Sigmoid colon (tissue), 7 donors: ENCODE measurements around the gene SMIM17. TPM values are rescaled to one million over a fixed set of nuclear protein-coding genes. Genes with fewer than 3 reads are reported as not detected.

Experiments used
- DNase-seq: peaks from one replicate; pipeline ENCODE4 v3.0.0-alpha.2; 2019
- H3K27ac ChIP-seq, 4 donors: fragments of 200-600 bp; sonication (generic); one replicate each; pipeline ENCODE4 v1.5.1; 2016 to 2019; ENCODE audit warnings: mild to moderate bottlenecking in 1 of 4
- H3K27me3 ChIP-seq, 3 donors: fragments of 200-600 bp; sonication (generic); one replicate each; pipeline ENCODE4 v1.5.1; 2019; ENCODE audit warnings: mild to moderate bottlenecking in 1 of 3
- H3K36me3 ChIP-seq, 4 donors: fragments of 200-600 bp; sonication (generic); one replicate each; pipeline ENCODE4 v1.5.1; 2016 to 2019
- H3K4me1 ChIP-seq, 4 donors: fragments of 200-600 bp; sonication (generic); one replicate each; pipeline ENCODE4 v1.5.1; 2017 to 2019
- H3K4me3 ChIP-seq, 4 donors: fragments of 200-600 bp; sonication (generic); one replicate each; pipeline ENCODE4 v1.5.1; 2017 to 2019; ENCODE audit warnings: mild to moderate bottlenecking in 2 of 4, moderate library complexity in 1 of 4
- H3K9me3 ChIP-seq, 4 donors: fragments of 200-600 bp in 3 of 4; sonication (generic) in 3 of 4; one replicate each; pipeline versions ENCODE4 v1.5.1 to v1.6.1; 2013 to 2019
- CTCF ChIP-seq, 4 experiments: fragments of 450-650 bp in 3 of 4; fragments of 200-600 bp in 1 of 4; IDR thresholded peaks; one replicate each; pipeline ENCODE4 v1.5.1; 2016 to 2019; ENCODE audit warnings: antibody characterized with exemption in 4 of 4, mild to moderate bottlenecking in 3 of 4, moderate library complexity in 2 of 4
- EP300 ChIP-seq, 4 donors: sonication (generic); formaldehyde crosslinking; IDR thresholded peaks; one replicate each; pipeline ENCODE4 v1.6.1; 2017; ENCODE audit warnings: antibody characterized with exemption in 4 of 4
- POLR2A ChIP-seq, 2 donors: fragments of 450-650 bp; IDR thresholded peaks; one replicate each; pipeline ENCODE4 v1.6.1; 2016; ENCODE audit warnings: antibody characterized with exemption in 2 of 2, mild to moderate bottlenecking in 2 of 2, moderate library complexity in 2 of 2
- POLR2AphosphoS5 ChIP-seq, 4 donors: sonication (generic); formaldehyde crosslinking; IDR thresholded peaks; one replicate each; pipeline ENCODE4 v1.6.1; 2017; ENCODE audit warnings: antibody characterized with exemption in 4 of 4
- WGBS, 2 donors: extraction: QIAGEN DNeasy Blood & Tissue Kit; methylation state at CpG; one replicate each; pipeline ENCODE4 v1.1.7; 2013; 5-methylcytosine and 5-hydroxymethylcytosine counted together
- intact Hi-C: fragments of 100-400 bp; cut with DNase I; formaldehyde crosslinking; loops from one replicate; pipeline ENCODE4 v1.15.1; 2023
- polyA plus RNA-seq, 3 donors: library from polyadenylated mRNA; stranded (reverse); fragments of 200-250 nt; gene quantifications; one replicate each; pipeline ENCODE4 v1.2.3, GENCODE V29; 2013
- total RNA-seq, 4 donors: library from RNA; depleted of rRNA; stranded (reverse); fragments of >200 nt; gene quantifications; one replicate each; pipeline ENCODE4 v1.1.0, GENCODE V29; 2016
- donor health status: healthy with polysubstance abuse.
- donor health status: Bipolar disorder and iron deficiency.
- donor health status: healthy.

The SMIM17 gene
- total and polyA plus RNA-seq, 7 donors: 0.09 to 4.7 (median 0.83) TPM; not detected in 3

GRCh38 chr19:56608274-56608964 is 34.5 kb upstream of the SMIM17 start:
- no peak overlapping the region for H3K4me3 ChIP-seq
- DNase-seq: no peak
- no peak for TF ChIP-seq CTCF (IDR thresholded peaks at IDR 0.05)
- TF ChIP-seq POLR2AphosphoS5 (IDR thresholded peaks at IDR 0.05): no peak
- TF ChIP-seq POLR2A (IDR thresholded peaks at IDR 0.05): no peak
- TF ChIP-seq EP300 (IDR thresholded peaks at IDR 0.05): no peak
- intact Hi-C loops: no loop called here
- no peaks in the 10 kb centered on the region for H3K4me1 ChIP-seq
- H3K9me3 ChIP-seq: peaks cover 0 to 61% (median 15%) of the 10 kb centered on the region in 4 donors
- peaks cover 0 to under 1% (median 0%) of the 10 kb centered on the region in 4 donors for H3K36me3 ChIP-seq
- no peaks in the 10 kb centered on the region for H3K27me3 ChIP-seq
- WGBS, 2 donors: 92 to 96% methylated on average over 8 of the region's 8 CpGs
- no peak overlapping the region for H3K27ac ChIP-seq

DNA sequence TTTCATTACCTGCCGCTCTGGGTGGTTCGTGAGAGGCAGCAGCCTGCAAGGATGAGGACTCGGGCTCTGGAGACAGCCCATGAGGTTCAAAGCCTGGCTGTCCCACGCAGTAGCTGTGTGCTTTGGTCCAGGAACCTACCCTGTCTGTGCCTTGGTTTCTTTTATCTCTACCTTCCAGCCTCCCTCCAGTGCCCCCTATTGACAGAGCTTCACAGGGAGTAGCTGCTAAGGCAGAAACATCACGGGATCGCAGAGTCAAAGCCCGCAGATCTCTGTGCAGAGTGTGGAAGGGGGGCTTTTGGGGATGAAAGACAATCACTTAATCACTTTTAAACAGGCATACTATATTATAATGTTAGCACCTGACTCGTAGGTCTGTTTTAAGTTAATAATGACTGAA is 31.7 kb upstream of the SMIM17 start:
- no peak overlapping the region for H3K4me3 ChIP-seq
- intact Hi-C loops: no loop called here
- TF ChIP-seq POLR2AphosphoS5 (IDR thresholded peaks at IDR 0.05) (no peak), POLR2A (IDR thresholded peaks at IDR 0.05) (no peak), CTCF (IDR thresholded peaks at IDR 0.05) (no peak), EP300 (IDR thresholded peaks at IDR 0.05) (no peak)
- H3K27me3 ChIP-seq: no peaks in the 10 kb centered on the region
- peaks cover 0 to 6% (median 3%) of the 10 kb centered on the region in 4 donors for H3K36me3 ChIP-seq
- no peak overlapping the region for H3K27ac ChIP-seq
- DNase-seq: no peak
- 76 to 90% methylated on average over 8 of the region's 8 CpGs for WGBS, 2 donors
- peaks cover 0 to 53% (median 4%) of the 10 kb centered on the region in 4 donors for H3K9me3 ChIP-seq
- no peaks in the 10 kb centered on the region for H3K4me1 ChIP-seq

- Histone ChIP-seq H3K9me3 (peaks cover 0 to 59% (median under 1%) of the 10 kb centered on the region in 4 donors), H3K4me1 (no peaks in the 10 kb centered on the region), H3K36me3 (peaks cover 0 to 11% (median 3%) of the 10 kb centered on the region in 4 donors), H3K27me3 (no peaks in the 10 kb centered on the region), H3K4me3 (no peak overlapping the region), H3K27ac (no peak overlapping the region)
- 90 to 97% methylated on average over 2 of the region's 2 CpGs for WGBS, 2 donors
- DNase-seq: no peak
- TF ChIP-seq CTCF (IDR thresholded peaks at IDR 0.05) (no peak), EP300 (IDR thresholded peaks at IDR 0.05) (no peak), POLR2AphosphoS5 (IDR thresholded peaks at IDR 0.05) (no peak), POLR2A (IDR thresholded peaks at IDR 0.05) (no peak)
- intact Hi-C loops: no loop called here
Measured at GRCh38 chr19:56612737-56613136, 30.2 kb upstream of the SMIM17 start.

GRCh38 chr19:56613639-56614038 is 29.3 kb upstream of the SMIM17 start:
- no peaks in the 10 kb centered on the region for H3K27me3 ChIP-seq
- no peak overlapping the region for H3K27ac ChIP-seq
- DNase-seq: no peak
- WGBS, 2 donors: 86 to 91% methylated on average over 5 of the region's 5 CpGs
- TF ChIP-seq EP300 (IDR thresholded peaks at IDR 0.05): no peak
- TF ChIP-seq CTCF (IDR thresholded peaks at IDR 0.05): no peak
- intact Hi-C loops: no loop called here
- peaks cover 0 to 59% (median 0%) of the 10 kb centered on the region in 4 donors for H3K9me3 ChIP-seq
- peaks cover 0 to 16% (median 3%) of the 10 kb centered on the region in 4 donors for H3K36me3 ChIP-seq
- H3K4me1 ChIP-seq: no peaks in the 10 kb centered on the region
- no peak overlapping the region for H3K4me3 ChIP-seq
